Bronchial smooth muscle cell (primary cell): ENCODE measurements around the gene CLIC4. TPM values are rescaled to one million over a fixed set of nuclear protein-coding genes. Genes with fewer than 3 reads are reported as not detected.

Experiments
- total RNA-seq: library from RNA; depleted of rRNA; stranded (reverse); fragments of >200 nt; gene quantifications from 2 replicates; pipeline ENCODE4 v1.2.1, GENCODE V29; 2014

Gene CLIC4
- 130 and 256 TPM in 2 replicates for total RNA-seq

GRCh38 chr1:24744911-24745710 is at the start of gene CLIC4:
Gene CLIC4, plus strand, starts transcription at chr1:24745447. Its CDS starts 107 bp downstream, at chr1:24745554.

Other genes with a start within 250 kb of the CLIC4 start
- gene RCAN3, start 242.6 kb upstream of the CLIC4 start, total RNA-seq, result 2.3 and 4.7 TPM in 2 replicates
- gene NCMAP, start 189.4 kb upstream of the CLIC4 start, total RNA-seq, result not detected in 2 replicates
- gene SRRM1, start 102.1 kb upstream of the CLIC4 start, total RNA-seq, result 16.1 and 24.1 TPM in 2 replicates
- gene RUNX3, start 184.8 kb downstream of the CLIC4 start, total RNA-seq, result not detected in 2 replicates